Activated CD4-positive, alpha-beta T cell treated with anti-CD3 and anti-CD28 coated beads, Interleukin-2, amount 50 U/mL, for 16 hours (primary cell): ENCODE results near the gene DCTN1.

ENCODE experiments used
- DNase-seq: peaks from one replicate; pipeline ENCODE4 v3.0.0-alpha.2; 2020

Gene DCTN1

GRCh38 chr2:74413001-74413698, 33.0 kb upstream of the DCTN1 start:
- DNase-seq, result no peak

GRCh38 chr2:74407682-74408081, 27.6 kb upstream of the DCTN1 start:
- no peak for DNase-seq

GRCh38 chr2:74406035-74406434, 25.9 kb upstream of the DCTN1 start:
- no peak for DNase-seq

GRCh38 chr2:74401891-74402290, 21.8 kb upstream of the DCTN1 start:
- no peak for DNase-seq

GRCh38 chr2:74399785-74400184, 19.7 kb upstream of the DCTN1 start:
- DNase-seq, result peak; percentile 50

- DNase-seq, result no peak
Measured at GRCh38 chr2:74396149-74396548, 16.0 kb upstream of the DCTN1 start.

- DNase-seq, result no peak
Measured at GRCh38 chr2:74393525-74393924, 13.4 kb upstream of the DCTN1 start.

GRCh38 chr2:74392449-74392743, 12.3 kb upstream of the DCTN1 start:
- no peak for DNase-seq

- peak; percentile 95 for DNase-seq
Measured at GRCh38 chr2:74391580-74392448, 11.7 kb upstream of the DCTN1 start.

- DNase-seq, result peak; percentile 18
Measured at GRCh38 chr2:74391209-74391579, 11.1 kb upstream of the DCTN1 start.

- no peak for DNase-seq
Measured at GRCh38 chr2:74390606-74391005, 10.5 kb upstream of the DCTN1 start.

- DNase-seq, result peak; percentile 56
Measured at GRCh38 chr2:74387346-74387745, 7.2 kb upstream of the DCTN1 start.

GRCh38 chr2:74385396-74385795, 5.3 kb upstream of the DCTN1 start:
- DNase-seq, result no peak

- no peak for DNase-seq
Measured at GRCh38 chr2:74384051-74384450, 3.9 kb upstream of the DCTN1 start.

GRCh38 chr2:74383254-74383653, 3.1 kb upstream of the DCTN1 start:
- DNase-seq, result no peak

- DNase-seq, result no peak
Measured at GRCh38 chr2:74381751-74382150, 1.6 kb upstream of the DCTN1 start.

- no peak for DNase-seq
Measured at GRCh38 chr2:74378007-74378406, 2.1 kb downstream of the DCTN1 start.

GRCh38 chr2:74375838-74376237, 4.3 kb downstream of the DCTN1 start:
- no peak for DNase-seq

GRCh38 chr2:74374509-74375205, 5.5 kb downstream of the DCTN1 start:
- DNase-seq, result no peak

- DNase-seq, result no peak
Measured at GRCh38 chr2:74373985-74374384, 6.1 kb downstream of the DCTN1 start.

- no peak for DNase-seq
Measured at GRCh38 chr2:74373221-74373676, 6.9 kb downstream of the DCTN1 start.

GRCh38 chr2:74372674-74373073, 7.4 kb downstream of the DCTN1 start:
- DNase-seq, result no peak

GRCh38 chr2:74371421-74371820, 8.7 kb downstream of the DCTN1 start:
- DNase-seq, result no peak

- DNase-seq, result no peak
Measured at GRCh38 chr2:74369976-74370375, 10.1 kb downstream of the DCTN1 start.
